Ascending aorta (tissue), 2 donors: Measurements from ENCODE around the gene TBCC. TPM values are rescaled to one million over a fixed set of nuclear protein-coding genes. Genes with fewer than 3 reads are reported as not detected.

ENCODE experiments used
- DNase-seq, 2 donors: peaks; one replicate each; pipeline ENCODE4 v3.0.0-alpha.2; 2019; ENCODE audit warnings: low spot score in 2 of 2
- H3K27ac ChIP-seq, 2 donors: fragments of 200-600 bp; sonication (generic); one replicate each; pipeline ENCODE4 v1.5.1; 2016 to 2017; ENCODE audit warnings: mild to moderate bottlenecking in 1 of 2
- H3K27me3 ChIP-seq: fragments of 200-600 bp; sonication (generic); one replicate; pipeline ENCODE4 v1.5.1; 2017
- H3K36me3 ChIP-seq, 2 donors: fragments of 200-600 bp; sonication (generic); one replicate each; pipeline ENCODE4 v1.5.1; 2016
- H3K4me1 ChIP-seq, 2 donors: fragments of 200-600 bp; sonication (generic); one replicate each; pipeline ENCODE4 v1.5.1; 2016 to 2017; ENCODE audit warnings: mild to moderate bottlenecking in 1 of 2
- H3K4me3 ChIP-seq, 2 donors: fragments of 200-600 bp; sonication (generic); one replicate each; pipeline ENCODE4 v1.5.1; 2016 to 2017; ENCODE audit warnings: mild to moderate bottlenecking in 1 of 2
- H3K9me3 ChIP-seq, 2 donors: fragments of 200-600 bp; sonication (generic); one replicate each; pipeline ENCODE4 v1.5.1; 2016
- intact Hi-C: fragments of 100-400 bp; cut with DNase I; formaldehyde crosslinking; loops from one replicate; pipeline ENCODE4 v1.15.1; 2023
- total RNA-seq: library from RNA; depleted of rRNA; stranded (reverse); fragments of >200 nt; gene quantifications from one replicate; pipeline ENCODE4 v1.1.0, GENCODE V29; 2016
- TF ChIP-seq, protein P1 (sequence below), 3 experiments: fragments of 200-600 bp in 2 of 3; fragments of 450-650 bp in 1 of 3; sonication (generic) in 2 of 3; IDR thresholded peaks; one replicate each; pipeline ENCODE4 v1.5.1; 2016 to 2019; ENCODE audit warnings: antibody characterized with exemption in 3 of 3, mild to moderate bottlenecking in 1 of 3, moderate library complexity in 1 of 3

The TBCC gene
- total RNA-seq, 1 donor from 2014 or later = 50.8 TPM

DNA sequence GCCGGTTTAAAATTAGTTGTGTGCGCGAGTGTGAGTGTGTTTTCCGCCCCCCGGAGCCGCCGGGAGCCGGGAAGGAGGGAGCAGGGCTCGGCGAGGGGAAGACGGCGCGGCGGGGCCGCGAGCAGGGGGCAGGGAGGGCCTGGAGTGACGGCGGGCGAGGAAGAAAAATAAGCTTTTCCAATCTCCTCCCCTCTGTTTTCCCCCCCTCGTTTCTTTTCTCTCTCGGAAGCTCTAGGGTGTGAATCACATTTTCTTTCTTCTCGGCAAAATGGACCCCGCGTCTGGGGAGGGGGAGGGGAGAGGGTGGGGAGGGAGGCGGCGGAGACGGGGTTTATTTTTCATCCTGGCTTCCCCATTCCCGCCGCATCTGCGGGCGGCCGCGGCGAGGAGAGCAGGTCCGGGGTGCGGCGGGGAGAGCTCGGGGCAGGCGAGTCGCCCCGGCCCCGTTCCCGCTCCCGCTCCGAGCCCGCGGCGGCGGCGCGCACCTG, 36.8 kb upstream of the TBCC start:
- H3K9me3 ChIP-seq = no peaks in the 10 kb centered on the region
- H3K36me3 ChIP-seq = no peaks in the 10 kb centered on the region
- H3K27ac ChIP-seq = peak overlapping the region; percentile 99 to 100
- peak overlapping the region; percentile 97 to 99 for H3K4me3 ChIP-seq
- TF ChIP-seq, protein P1, sequence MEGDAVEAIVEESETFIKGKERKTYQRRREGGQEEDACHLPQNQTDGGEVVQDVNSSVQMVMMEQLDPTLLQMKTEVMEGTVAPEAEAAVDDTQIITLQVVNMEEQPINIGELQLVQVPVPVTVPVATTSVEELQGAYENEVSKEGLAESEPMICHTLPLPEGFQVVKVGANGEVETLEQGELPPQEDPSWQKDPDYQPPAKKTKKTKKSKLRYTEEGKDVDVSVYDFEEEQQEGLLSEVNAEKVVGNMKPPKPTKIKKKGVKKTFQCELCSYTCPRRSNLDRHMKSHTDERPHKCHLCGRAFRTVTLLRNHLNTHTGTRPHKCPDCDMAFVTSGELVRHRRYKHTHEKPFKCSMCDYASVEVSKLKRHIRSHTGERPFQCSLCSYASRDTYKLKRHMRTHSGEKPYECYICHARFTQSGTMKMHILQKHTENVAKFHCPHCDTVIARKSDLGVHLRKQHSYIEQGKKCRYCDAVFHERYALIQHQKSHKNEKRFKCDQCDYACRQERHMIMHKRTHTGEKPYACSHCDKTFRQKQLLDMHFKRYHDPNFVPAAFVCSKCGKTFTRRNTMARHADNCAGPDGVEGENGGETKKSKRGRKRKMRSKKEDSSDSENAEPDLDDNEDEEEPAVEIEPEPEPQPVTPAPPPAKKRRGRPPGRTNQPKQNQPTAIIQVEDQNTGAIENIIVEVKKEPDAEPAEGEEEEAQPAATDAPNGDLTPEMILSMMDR (IDR thresholded peaks at IDR 0.05) = peak in 1 of 3 experiments; percentile 2
- DNase-seq = peak; percentile 35 to 90
- H3K4me1 ChIP-seq = peaks cover 4 to 30% of the 10 kb centered on the region in 2 donors
- intact Hi-C loops = loop anchor here (1.0 to 5.0 kb wide), 5 partner anchors 18 to 390 kb away; partner anchors contain the start of genes RPL7L1, SRF and TBCC
- H3K27me3 ChIP-seq = no peaks in the 10 kb centered on the region

DNA sequence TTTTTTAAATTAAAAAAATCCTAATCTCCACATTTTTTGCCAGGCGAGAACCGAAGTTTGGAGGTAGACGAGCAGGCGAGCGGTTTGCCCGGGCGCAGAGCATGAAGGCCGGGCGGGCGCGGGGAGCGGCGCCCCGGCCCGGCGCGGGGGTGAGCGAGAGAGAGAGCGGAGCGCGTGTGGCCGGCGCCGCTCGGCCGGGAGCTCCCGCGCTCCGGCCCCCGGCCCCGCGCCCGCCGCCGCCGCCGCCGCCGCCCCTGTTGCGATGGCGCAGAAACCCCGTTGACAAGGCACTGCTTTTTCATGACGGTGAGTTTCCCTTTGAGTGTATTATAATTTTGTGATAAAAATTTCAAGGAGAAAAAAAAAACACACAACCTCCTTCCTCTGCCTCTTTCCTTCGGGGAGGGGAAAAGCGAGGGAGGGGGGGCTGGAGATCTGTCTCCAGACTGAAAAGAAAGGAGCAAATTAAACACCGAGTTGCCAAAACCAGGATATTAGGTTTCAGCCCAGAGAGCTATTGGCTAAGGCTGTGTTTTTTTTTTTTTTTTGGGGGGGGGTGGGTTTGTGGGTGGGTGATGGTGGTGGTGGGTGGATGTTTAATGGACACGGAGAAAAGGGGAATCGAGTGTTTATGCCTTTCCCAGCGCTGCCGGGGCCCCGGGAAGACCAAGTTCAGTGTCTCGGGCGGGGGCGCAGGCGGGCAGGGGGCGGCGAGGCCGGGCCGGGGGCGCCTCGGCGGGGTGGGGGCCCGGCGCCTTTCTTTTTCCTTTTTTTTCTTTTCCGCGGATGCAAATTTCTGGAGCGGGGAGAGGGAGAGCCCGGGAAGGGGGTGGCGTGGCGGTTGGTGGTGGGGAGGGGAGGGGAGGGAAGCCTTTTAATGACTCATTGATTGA, 36.1 kb upstream of the TBCC start, which contains the start of gene BICRAL:
Gene BICRAL (plus strand): TSS at position 257 of the 893 bp plus-strand sequence. CDS start 39,971 bp downstream, outside the sequence.
- Histone ChIP-seq H3K27ac (peak within 1 kb of the TSS; percentile 99 to 100), H3K9me3 (no peaks in the 10 kb centered on the region), H3K36me3 (no peaks in the 10 kb centered on the region), H3K4me1 (peaks cover 4 to 24% of the 10 kb centered on the region in 2 donors), H3K27me3 (no peaks in the 10 kb centered on the region), H3K4me3 (peak within 1 kb of the TSS; percentile 97 to 99)
- intact Hi-C loops = loop anchor here (1.0 to 5.0 kb wide), 5 partner anchors 19 to 390 kb away; partner anchors contain the start of genes RPL7L1, SRF and TBCC
- DNase-seq = peak in 1 of 2 donors; percentile 71
- TF ChIP-seq, protein P1 (IDR thresholded peaks at IDR 0.05) = no peak

DNA sequence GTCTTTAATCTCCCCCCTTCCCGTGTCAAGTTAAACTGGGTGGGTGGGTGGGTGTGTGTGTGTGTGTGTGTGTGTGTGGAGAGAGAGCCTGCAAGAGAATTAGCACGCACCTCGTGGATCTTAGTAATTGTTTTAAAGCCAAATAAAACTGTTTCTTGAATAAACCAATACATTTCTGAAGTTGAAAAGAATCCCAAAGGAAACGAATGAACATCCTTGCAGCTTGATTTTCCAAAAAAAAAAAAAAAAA, 35.6 kb upstream of the TBCC start:
- intact Hi-C loops = loop anchor here (5.0 kb wide), 3 partner anchors 36 to 391 kb away; partner anchors contain the start of genes RPL7L1 and SRF
- Histone ChIP-seq H3K4me1 (peaks cover 4 to 18% of the 10 kb centered on the region in 2 donors), H3K9me3 (no peaks in the 10 kb centered on the region)

DNA sequence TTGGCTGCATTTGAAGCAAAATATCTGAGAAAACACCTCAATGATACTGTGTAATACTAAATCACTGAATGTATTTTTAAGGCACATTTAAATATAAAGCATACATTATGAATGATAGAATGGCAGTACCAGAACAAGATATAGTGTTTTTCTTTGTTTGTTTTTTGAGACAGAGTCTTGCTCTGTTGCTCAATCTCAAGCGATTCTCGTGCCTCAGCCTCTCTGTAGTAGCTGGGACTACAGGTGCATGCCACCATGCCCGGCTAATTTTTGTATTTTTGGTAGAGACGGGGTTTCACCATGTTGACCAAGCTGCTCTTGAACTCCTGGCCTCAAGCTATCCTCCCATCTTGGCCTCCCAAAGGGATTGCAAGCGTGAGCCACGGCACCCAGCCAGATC, 33.6 kb upstream of the TBCC start:
- intact Hi-C loops = no loop called here
- Histone ChIP-seq H3K27me3 (no peaks in the 10 kb centered on the region), H3K36me3 (no peaks in the 10 kb centered on the region), H3K9me3 (no peaks in the 10 kb centered on the region), H3K4me1 (peaks cover 0 to 6% of the 10 kb centered on the region in 2 donors), H3K27ac (no peak overlapping the region), H3K4me3 (no peak overlapping the region)
- TF ChIP-seq, protein P1 (IDR thresholded peaks at IDR 0.05) = no peak
- no peak for DNase-seq

More for the DNA sequence above, 35.6 kb upstream of the TBCC start:
- TF ChIP-seq, protein P1 (IDR thresholded peaks at IDR 0.05) = no peak
- no peaks in the 10 kb centered on the region for H3K27me3 ChIP-seq
- peak overlapping the region; percentile 97 to 99 for H3K4me3 ChIP-seq
- peak overlapping the region; percentile 99 to 100 for H3K27ac ChIP-seq
- no peak for DNase-seq
- H3K36me3 ChIP-seq = no peaks in the 10 kb centered on the region

DNA sequence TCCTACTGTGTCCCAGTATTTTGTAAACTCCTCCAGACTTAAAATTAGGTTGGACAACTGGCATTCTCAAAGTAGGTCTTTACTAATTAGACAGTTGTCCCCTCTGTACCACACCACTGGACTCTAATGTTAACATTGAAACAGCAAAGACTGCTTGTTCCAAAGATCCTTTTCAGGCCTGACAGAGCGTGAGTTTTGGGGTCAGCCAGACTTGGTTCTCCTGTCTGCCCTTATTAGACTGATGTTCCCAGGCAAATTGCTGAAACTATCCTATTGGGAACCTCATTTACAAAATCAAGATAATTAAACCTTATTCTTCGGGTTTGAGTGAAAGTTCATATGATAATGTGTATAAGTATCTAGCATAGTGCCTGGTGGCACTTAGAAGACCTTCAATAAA, 32.2 kb upstream of the TBCC start:
- Histone ChIP-seq H3K9me3 (no peaks in the 10 kb centered on the region), H3K27me3 (no peaks in the 10 kb centered on the region), H3K4me3 (no peak overlapping the region), H3K27ac (no peak overlapping the region), H3K36me3 (no peaks in the 10 kb centered on the region), H3K4me1 (peaks cover 0 to 6% of the 10 kb centered on the region in 2 donors)
- DNase-seq = no peak
- intact Hi-C loops = no loop called here
- TF ChIP-seq, protein P1 (IDR thresholded peaks at IDR 0.05) = no peak
